Measurements from ENCODE around the gene VAT1L. TPM values are rescaled to one million over a fixed set of nuclear protein-coding genes. Genes with fewer than 3 reads are reported as not detected.

Gene VAT1L
- total RNA-seq, 2 experiments from 2014 or later: not detected

DNA sequence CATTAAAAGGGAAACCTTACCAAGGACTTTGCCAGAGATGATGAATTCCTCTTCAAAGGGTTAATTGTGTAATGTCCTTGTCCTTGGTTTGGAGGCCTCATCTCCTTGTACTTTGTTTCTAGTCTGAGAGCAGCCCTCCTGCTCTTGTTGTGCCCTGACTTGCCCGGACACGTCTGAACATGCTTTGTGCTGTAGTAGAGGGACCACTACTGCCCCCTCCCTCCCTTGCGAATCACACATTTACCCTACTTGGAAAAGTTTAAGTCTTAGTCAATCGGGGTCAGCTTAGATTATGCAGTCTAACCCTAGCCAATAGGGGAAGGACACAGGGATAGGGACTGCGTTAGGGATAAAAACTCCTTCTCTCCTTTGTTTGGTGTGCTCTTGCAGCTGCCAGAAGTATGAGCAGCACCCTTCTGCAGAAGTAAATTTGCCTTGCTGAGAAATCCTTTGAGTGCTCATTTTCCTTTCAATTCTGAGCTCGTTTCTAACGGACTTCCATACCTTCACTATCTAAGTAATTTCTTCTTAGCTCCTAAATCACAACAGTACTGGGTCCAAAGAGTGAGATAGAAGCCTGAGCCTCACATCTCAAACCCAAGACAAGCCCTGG lies 207.6 kb downstream of the VAT1L start:
- H3K4me1 Mint-ChIP-seq: no peaks in the 10 kb centered on the region
- H3K27ac Mint-ChIP-seq: no peak overlapping the region
- CTCF ChIA-PET: no interaction called here
- no peak for DNase-seq
- no peaks in the 10 kb centered on the region for H3K36me3 Mint-ChIP-seq (ENCODE audit: low read depth)
- H3K9me3 Mint-ChIP-seq: peaks cover 15% of the 10 kb centered on the region
- POLR2A ChIA-PET: interaction anchor here (0.6 kb wide), 1 partner anchor 846 kb away, joined by 3 read pairs; no protein-coding TSS in a partner anchor
- H3K27me3 Mint-ChIP-seq: peaks cover 9% of the 10 kb centered on the region
- no peak overlapping the region for H3K4me3 Mint-ChIP-seq

DNA sequence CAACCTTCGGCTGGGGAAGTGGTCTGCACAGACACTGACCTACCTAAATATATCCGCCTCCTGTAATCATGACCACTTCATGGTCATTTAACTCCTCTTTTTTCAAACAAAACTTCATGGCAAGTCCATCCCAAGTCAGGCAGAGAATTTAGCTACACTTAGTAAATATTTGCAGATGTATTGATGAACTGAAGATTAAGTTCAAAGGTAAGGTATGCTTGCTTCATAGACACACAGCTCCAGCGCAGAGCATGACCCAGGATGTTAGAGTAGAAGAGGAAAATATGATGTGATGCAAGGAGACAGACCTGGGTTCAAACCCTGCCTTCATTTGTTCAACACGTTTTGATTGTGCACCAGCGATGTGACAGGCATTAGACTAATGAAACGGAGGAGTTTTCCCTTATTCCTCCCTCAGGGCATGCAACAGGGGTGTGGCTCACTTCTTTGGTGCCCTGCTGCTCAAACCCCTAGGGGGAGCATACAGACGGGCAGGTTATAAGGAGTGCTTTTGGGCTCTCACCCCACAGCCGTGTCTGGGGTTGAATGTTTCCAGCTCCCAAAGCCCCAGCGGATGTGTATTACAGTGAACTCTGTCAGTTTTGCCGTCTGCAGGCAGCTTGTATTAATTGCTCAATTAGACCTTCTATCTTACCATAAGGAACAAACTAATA lies 210.1 kb downstream of the VAT1L start:
- H3K27ac Mint-ChIP-seq: no peak overlapping the region
- H3K4me3 Mint-ChIP-seq: no peak overlapping the region
- peaks cover 2% of the 10 kb centered on the region for H3K27me3 Mint-ChIP-seq
- H3K9me3 Mint-ChIP-seq: peaks cover 15% of the 10 kb centered on the region
- ChIA-PET POLR2A (no interaction called here), CTCF (no interaction called here)
- DNase-seq: no peak
- H3K36me3 Mint-ChIP-seq (ENCODE audit: low read depth): no peaks in the 10 kb centered on the region
- H3K4me1 Mint-ChIP-seq: no peaks in the 10 kb centered on the region

DNA sequence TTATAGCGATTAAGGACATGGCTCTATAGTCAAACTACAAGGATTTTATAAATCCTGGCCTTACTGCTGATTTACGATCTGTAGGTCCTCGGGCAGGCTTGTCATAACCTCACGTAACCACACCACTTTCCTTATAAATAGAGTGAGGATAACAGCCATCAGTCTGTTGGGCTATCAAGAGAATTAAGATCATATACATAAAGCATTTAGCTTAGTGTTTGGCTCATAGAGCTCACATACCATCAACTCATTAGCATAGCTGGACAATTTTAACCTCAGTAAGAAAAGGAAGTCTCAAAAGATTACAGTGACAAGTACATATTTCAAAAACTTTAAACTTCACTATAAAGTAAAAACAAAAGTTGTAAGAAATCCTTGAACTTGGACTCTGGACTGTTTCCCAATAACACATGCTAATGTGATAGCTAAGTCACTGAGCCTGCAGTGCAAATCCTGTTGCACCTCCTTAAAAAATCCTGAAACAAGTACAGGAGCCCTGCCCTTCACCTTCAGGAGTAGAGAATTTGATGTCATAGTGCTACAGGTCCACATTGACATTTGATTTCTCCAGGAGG lies 213.2 kb downstream of the VAT1L start:
- H3K9me3 Mint-ChIP-seq: peaks cover 4% of the 10 kb centered on the region
- no peak overlapping the region for H3K27ac Mint-ChIP-seq
- no peaks in the 10 kb centered on the region for H3K4me1 Mint-ChIP-seq
- H3K27me3 Mint-ChIP-seq: peaks cover 2% of the 10 kb centered on the region
- CTCF ChIA-PET: interaction anchor here (1.7 to 2.6 kb wide), 2 partner anchors 10 to 15 kb away, joined by 5 to 8 read pairs; no protein-coding TSS in a partner anchor
- no peak for DNase-seq
- H3K4me3 Mint-ChIP-seq: no peak overlapping the region
- POLR2A ChIA-PET: interaction anchor here (0.6 kb wide), 1 partner anchor 171 kb away, joined by 5 read pairs; no protein-coding TSS in a partner anchor
- H3K36me3 Mint-ChIP-seq (ENCODE audit: low read depth): no peaks in the 10 kb centered on the region

DNA sequence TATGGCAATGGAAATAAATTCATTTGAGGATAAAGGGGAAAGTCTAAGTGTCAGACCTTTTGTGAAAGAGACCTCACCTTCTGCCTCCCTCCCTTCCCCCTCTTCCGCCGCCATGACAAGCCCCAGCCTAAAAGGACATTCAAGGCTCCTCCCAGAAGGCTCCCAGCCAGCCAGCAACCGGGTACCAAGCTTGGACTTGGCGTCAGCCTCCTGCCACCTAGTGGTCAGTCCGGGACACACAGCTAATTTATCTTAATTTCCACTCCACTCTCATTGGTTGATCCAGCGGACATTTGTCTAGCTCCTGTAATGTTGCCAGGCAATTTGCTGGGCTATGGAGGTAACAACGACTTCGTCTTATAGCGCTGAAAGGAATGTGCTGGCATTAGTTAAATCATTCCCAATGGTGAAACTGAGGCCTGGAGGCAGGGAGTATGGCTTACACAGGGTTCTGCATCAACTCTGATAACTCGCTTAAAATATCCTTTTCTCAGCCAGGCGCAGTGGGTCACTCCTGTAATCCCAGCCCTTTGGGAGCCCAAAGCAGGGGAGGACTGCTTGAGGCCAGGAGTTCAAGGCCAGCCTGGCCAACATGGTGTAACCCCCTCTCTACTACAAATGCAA lies 214.7 kb downstream of the VAT1L start:
- Mint-ChIP-seq H3K4me3 (no peak overlapping the region), H3K27ac (no peak overlapping the region), H3K9me3 (no peaks in the 10 kb centered on the region), H3K27me3 (peaks cover 2% of the 10 kb centered on the region), H3K4me1 (no peaks in the 10 kb centered on the region), H3K36me3 (ENCODE audit: low read depth) (no peaks in the 10 kb centered on the region)
- POLR2A ChIA-PET: no interaction called here
- CTCF ChIA-PET: interaction anchor here (0.9 to 2.6 kb wide), 7 partner anchors 11 to 329 kb away, joined by 3 to 8 read pairs (median 4); no protein-coding TSS in a partner anchor
- peak; percentile 75 for DNase-seq

DNA sequence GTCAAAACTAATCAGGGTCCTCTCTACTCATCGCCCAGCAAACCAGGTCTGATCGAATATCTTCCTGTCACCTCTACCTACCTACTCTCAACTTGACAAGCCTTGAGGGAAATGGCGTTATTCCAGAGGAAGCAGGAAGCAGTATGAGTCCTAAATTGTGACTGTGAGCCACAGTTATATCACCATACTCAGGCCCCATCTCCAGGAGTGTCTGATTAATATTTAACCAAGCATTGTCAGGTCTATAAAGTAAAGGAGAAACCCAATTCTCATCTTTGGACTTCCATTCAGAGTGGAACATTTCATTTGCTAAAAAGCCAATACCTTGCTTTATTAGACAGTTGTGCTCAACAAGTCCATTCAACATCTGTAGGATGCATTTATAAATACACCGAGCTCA lies 216.2 kb downstream of the VAT1L start:
- H3K4me1 Mint-ChIP-seq: no peaks in the 10 kb centered on the region
- H3K4me3 Mint-ChIP-seq: no peak overlapping the region
- no peak overlapping the region for H3K27ac Mint-ChIP-seq
- DNase-seq: no peak
- H3K9me3 Mint-ChIP-seq: no peaks in the 10 kb centered on the region
- CTCF ChIA-PET: interaction anchor here (0.7 kb wide), 1 partner anchor 153 kb away, joined by 3 read pairs; no protein-coding TSS in a partner anchor
- H3K27me3 Mint-ChIP-seq: peaks cover 2% of the 10 kb centered on the region
- H3K36me3 Mint-ChIP-seq (ENCODE audit: low read depth): no peaks in the 10 kb centered on the region
- POLR2A ChIA-PET: no interaction called here

DNA sequence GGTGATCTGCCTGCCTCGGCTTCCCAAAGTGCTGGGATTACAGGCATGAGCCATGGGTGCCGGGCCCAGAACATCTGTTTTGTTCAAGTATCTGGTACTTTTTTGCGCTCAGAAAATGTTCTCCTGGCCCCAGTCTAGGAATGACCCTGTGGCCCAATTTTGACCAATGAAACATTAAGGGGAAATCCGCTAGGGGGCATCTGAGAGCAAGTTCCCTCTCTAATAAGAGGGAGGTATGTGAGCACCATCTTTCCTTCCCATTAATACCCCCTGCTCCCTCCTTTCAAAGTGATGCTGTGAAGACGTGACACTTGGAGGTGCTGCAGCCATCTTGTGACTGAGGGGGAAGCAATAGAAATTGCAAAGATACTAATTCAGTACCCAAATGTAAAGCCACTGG lies 217.5 kb downstream of the VAT1L start:
- Mint-ChIP-seq H3K27ac (no peak overlapping the region), H3K36me3 (ENCODE audit: low read depth) (no peaks in the 10 kb centered on the region), H3K27me3 (peaks cover 2% of the 10 kb centered on the region), H3K4me1 (no peaks in the 10 kb centered on the region), H3K9me3 (no peaks in the 10 kb centered on the region), H3K4me3 (no peak overlapping the region)
- POLR2A ChIA-PET: no interaction called here
- DNase-seq: peak; percentile 7
- CTCF ChIA-PET: no interaction called here

DNA sequence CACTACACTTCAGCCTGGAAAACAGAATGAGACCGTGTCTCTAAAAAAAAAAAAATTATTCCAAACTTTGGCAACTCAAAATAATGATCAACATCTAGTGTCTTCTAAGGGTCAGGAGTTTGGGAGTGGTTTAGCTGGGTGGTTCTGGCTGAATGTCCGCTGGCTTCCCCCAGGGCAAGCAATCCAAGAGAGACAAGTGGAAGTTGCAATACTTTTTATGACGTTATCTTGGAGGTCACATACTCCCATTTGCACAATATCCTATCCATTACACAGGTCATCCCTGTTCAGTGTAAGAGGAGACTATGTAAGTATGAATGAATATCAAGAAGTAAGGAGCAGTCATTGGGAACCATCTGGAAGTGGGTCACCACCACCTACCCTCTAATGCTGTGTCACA lies 218.8 kb downstream of the VAT1L start:
- H3K36me3 Mint-ChIP-seq (ENCODE audit: low read depth): no peaks in the 10 kb centered on the region
- no peak overlapping the region for H3K27ac Mint-ChIP-seq
- no peak for DNase-seq
- H3K4me3 Mint-ChIP-seq: no peak overlapping the region
- ChIA-PET CTCF (interaction anchor here (0.6 to 1.2 kb wide), 2 partner anchors 8 to 259 kb away, joined by 3 to 4 read pairs; no protein-coding TSS in a partner anchor), POLR2A (no interaction called here)
- no peaks in the 10 kb centered on the region for H3K4me1 Mint-ChIP-seq
- no peaks in the 10 kb centered on the region for H3K9me3 Mint-ChIP-seq
- no peaks in the 10 kb centered on the region for H3K27me3 Mint-ChIP-seq

DNA sequence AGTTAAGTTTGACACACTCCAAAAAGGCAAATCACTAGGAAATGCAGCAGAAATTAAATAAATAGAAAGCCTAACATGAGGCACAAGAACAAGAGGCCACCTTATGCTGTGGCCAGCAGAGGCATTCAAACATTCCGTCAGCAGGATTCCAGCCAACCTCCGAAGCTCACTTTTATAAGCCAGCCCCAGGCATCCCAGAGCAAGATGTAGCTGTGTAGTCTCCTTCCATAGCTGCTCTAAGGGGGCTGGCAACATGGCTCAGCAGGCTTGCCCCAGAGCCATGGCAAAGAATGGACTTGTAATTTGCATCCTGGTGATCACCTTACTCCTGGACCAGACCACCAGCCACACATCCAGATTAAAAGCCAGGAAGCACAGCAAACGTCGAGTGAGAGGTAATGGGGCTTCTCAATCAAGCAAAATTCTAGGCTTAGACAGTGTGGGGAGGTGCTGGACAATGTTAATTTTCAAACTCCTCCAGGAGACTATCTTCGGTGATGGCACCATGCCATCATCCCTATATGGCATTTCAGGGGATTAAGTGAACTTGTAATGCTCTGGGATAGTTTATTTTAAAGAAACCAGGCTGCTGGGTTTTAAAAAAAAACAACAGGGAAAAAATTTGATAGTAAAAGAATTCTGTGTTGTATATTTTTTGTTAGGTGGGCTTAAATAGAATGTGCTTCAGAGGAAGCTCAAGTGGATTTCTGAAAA lies 234.1 kb downstream of the VAT1L start, which contains the start of gene CLEC3A:
TSS of gene CLEC3A (plus strand) at position 202 of the 714 bp plus-strand sequence. CDS start at position 281, 79 bp downstream.
- ChIA-PET CTCF (interaction anchor here (0.6 kb wide), 1 partner anchor 133 kb away, joined by 3 read pairs; no protein-coding TSS in a partner anchor), POLR2A (no interaction called here)
- Mint-ChIP-seq H3K4me1 (peaks cover 3% of the 10 kb centered on the region), H3K4me3 (no peak within 1 kb of the TSS), H3K27ac (no peak within 1 kb of the TSS), H3K36me3 (ENCODE audit: low read depth) (no peaks in the 10 kb centered on the region), H3K27me3 (peaks cover 15% of the 10 kb centered on the region), H3K9me3 (no peaks in the 10 kb centered on the region)
- DNase-seq: no peak

DNA sequence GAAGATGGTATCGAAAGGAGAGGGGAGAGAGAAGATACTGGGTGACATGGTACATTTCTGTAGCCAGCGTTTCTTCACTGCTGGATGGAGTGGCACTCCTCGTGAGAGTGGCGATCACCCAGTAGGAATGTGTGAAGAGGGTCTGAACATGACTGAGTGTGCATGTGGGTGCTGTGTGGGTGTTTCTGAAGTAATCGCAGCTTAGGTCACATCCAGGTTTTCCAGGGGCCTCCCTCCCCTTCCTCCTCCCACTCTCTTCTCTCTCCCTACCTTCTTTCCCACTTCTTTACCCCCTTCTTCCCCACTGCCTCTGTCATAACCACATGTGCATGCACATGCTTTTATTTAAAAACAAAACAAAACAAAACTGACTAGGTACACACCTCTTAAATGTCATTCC lies 235.8 kb downstream of the VAT1L start:
- DNase-seq: no peak
- no peak overlapping the region for H3K4me3 Mint-ChIP-seq
- peaks cover 15% of the 10 kb centered on the region for H3K27me3 Mint-ChIP-seq
- no peak overlapping the region for H3K27ac Mint-ChIP-seq
- ChIA-PET CTCF (no interaction called here), POLR2A (no interaction called here)
- no peaks in the 10 kb centered on the region for H3K9me3 Mint-ChIP-seq
- H3K36me3 Mint-ChIP-seq (ENCODE audit: low read depth): no peaks in the 10 kb centered on the region
- H3K4me1 Mint-ChIP-seq: peaks cover 3% of the 10 kb centered on the region

DNA sequence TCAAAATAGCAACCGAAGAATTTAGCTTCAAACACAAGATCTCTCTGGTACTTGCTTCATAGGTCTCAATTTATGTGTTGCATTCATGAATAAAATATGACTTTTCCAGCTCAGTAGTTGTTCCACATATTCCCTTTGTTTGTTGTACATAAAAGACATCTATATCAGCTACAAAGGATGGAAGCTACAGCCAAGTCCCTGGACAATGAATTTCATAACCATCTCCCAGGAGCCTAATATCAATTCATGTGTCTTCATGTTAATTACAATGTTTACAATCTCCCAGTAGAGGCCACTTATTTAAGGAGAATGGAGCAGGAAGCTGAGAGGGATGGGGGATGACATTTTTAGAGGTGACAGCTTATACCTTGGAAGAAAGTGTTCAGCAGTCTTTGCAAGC lies 237.3 kb downstream of the VAT1L start:
- CTCF ChIA-PET: no interaction called here
- H3K36me3 Mint-ChIP-seq (ENCODE audit: low read depth): no peaks in the 10 kb centered on the region

DNA sequence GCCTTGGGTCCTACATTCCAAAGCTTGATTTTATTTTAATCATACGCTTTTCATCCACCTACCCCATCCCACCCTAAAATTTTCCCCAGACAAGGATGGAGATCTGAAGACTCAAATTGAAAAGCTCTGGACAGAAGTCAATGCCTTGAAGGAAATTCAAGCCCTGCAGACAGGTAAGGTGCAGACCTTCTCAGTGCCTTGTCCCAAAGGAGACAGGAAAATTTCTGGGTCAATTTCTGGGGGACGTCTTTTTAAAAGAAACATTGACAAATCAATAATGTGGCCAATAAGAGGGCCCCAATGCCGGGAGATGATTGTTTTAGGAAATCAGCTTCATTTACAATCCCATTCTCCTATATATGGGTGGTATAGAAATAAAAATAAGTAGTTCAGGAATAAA lies 239.7 kb downstream of the VAT1L start:
- peaks cover 19% of the 10 kb centered on the region for H3K27me3 Mint-ChIP-seq
- DNase-seq: no peak
- no peaks in the 10 kb centered on the region for H3K36me3 Mint-ChIP-seq (ENCODE audit: low read depth)

More for the DNA sequence above, 237.3 kb downstream of the VAT1L start:
- no peak overlapping the region for H3K4me3 Mint-ChIP-seq
- peaks cover 18% of the 10 kb centered on the region for H3K27me3 Mint-ChIP-seq
- H3K27ac Mint-ChIP-seq: no peak overlapping the region
- DNase-seq: no peak
- H3K9me3 Mint-ChIP-seq: no peaks in the 10 kb centered on the region
- peaks cover 1% of the 10 kb centered on the region for H3K4me1 Mint-ChIP-seq
- POLR2A ChIA-PET: no interaction called here

More for the DNA sequence above, 239.7 kb downstream of the VAT1L start:
- Mint-ChIP-seq H3K9me3 (no peaks in the 10 kb centered on the region), H3K4me3 (no peak overlapping the region), H3K4me1 (peaks cover 6% of the 10 kb centered on the region), H3K27ac (no peak overlapping the region)
- ChIA-PET CTCF (no interaction called here), POLR2A (no interaction called here)

Measured in activated CD4-positive, alpha-beta T cell treated with anti-CD3 and anti-CD28 coated beads, Interleukin-2, amount 10 ng/mL, durations not matched to agents 7 days and 5 days (primary cell).